IMR-90 (cell line): ENCODE data around the gene PIK3C2B. TPM values are rescaled to one million over a fixed set of nuclear protein-coding genes. Genes with fewer than 3 reads are reported as not detected.

Experiments
- ATAC-seq: fragments of 200-7000 bp; cut with Tn5 transposase; 2 replicates; pipeline ENCODE4 v1.9.1; 2020; ENCODE audit warnings: low read depth, mild to moderate bottlenecking, moderate library complexity
- BruUV-seq: library from RNA; stranded (reverse); fragments of 400-500 nt; replicated peaks from 2 replicates; lab custom pipeline; 2021; lab: Mats Ljungman, UMichigan
- CTCF ChIA-PET: fragments of 300-600 bp; formaldehyde crosslinking; extraction: SDS; loops from one replicate; lab custom pipeline; 2021; ENCODE audit warnings: antibody characterized with exemption; lab: Yijun Ruan, JAX
- POLR2A ChIA-PET: fragments of 300-600 bp; sonication (Branson Sonifier 250); formaldehyde crosslinking; loops from one replicate; lab custom pipeline; 2022; ENCODE audit warnings: antibody characterized with exemption; ENCODE audit not compliant: unreplicated experiment; lab: Charles Lee
- DNase-seq: peaks from one replicate; pipeline ENCODE4 v3.0.0; 2013
- H2AFZ ChIP-seq: replicated peaks from 2 replicates; pipeline ENCODE3; 2013; ENCODE audit warnings: low read length, mild to moderate bottlenecking; ENCODE audit not compliant: poor library complexity
- H2AK5ac ChIP-seq: 2 replicates; pipeline ENCODE4 v1.6.1; 2013; ENCODE audit warnings: low read depth, low read length, inconsistent platforms
- H2AK9ac ChIP-seq: replicated peaks from 2 replicates; pipeline ENCODE3; 2013; ENCODE audit warnings: mild to moderate bottlenecking, low read depth, low read length, moderate library complexity; ENCODE audit not compliant: poor library complexity
- H2BK120ac ChIP-seq: 2 replicates; pipeline ENCODE4 v1.6.1; 2013; ENCODE audit warnings: low read depth, low read length, inconsistent platforms
- H2BK15ac ChIP-seq: 3 replicates; pipeline ENCODE4 v1.6.1; 2013; ENCODE audit warnings: low read depth, low read length, inconsistent platforms
- H2BK20ac ChIP-seq: 2 replicates; pipeline ENCODE4 v1.6.1; 2013; ENCODE audit warnings: low read depth, mild to moderate bottlenecking, inconsistent platforms, low read length, moderate library complexity
- H2BK5ac ChIP-seq: 2 replicates; pipeline ENCODE4 v1.6.1; 2013; ENCODE audit warnings: mild to moderate bottlenecking, low read depth, low read length, inconsistent platforms; ENCODE audit not compliant: poor library complexity, severe bottlenecking
- H3K14ac ChIP-seq: replicated peaks from 2 replicates; pipeline ENCODE4 v1.6.1; 2013; ENCODE audit warnings: low read depth, low read length, inconsistent platforms
- H3K18ac ChIP-seq: 2 replicates; pipeline ENCODE4 v1.6.1; 2013; ENCODE audit warnings: low read depth, low read length, control low read depth
- H3K23ac ChIP-seq: 2 replicates; pipeline ENCODE4 v1.6.1; 2013; ENCODE audit warnings: low read depth, low read length, inconsistent platforms
- H3K27ac ChIP-seq: 2 replicates; pipeline ENCODE4 v1.5.1; 2013; ENCODE audit warnings: mild to moderate bottlenecking, control low read depth, low read length; ENCODE audit not compliant: insufficient read depth
- H3K27me3 ChIP-seq: 2 replicates; pipeline ENCODE4 v1.6.1; 2013; ENCODE audit warnings: low read length; ENCODE audit not compliant: control insufficient read depth, insufficient read depth
- H3K36me3 ChIP-seq: 2 replicates; pipeline ENCODE4 v1.6.1; 2013; ENCODE audit warnings: low read length, mixed read lengths; ENCODE audit not compliant: control insufficient read depth, insufficient read depth
- H3K4ac ChIP-seq: 2 replicates; pipeline ENCODE4 v1.6.1; 2013; ENCODE audit warnings: low read depth, low read length, inconsistent platforms
- H3K4me1 ChIP-seq: 2 replicates; pipeline ENCODE4 v1.6.1; 2013; ENCODE audit warnings: low read length, mixed read lengths; ENCODE audit not compliant: control insufficient read depth, insufficient read depth
- H3K4me2 ChIP-seq: 2 replicates; pipeline ENCODE4 v1.6.1; 2013; ENCODE audit warnings: low read depth, mild to moderate bottlenecking, control low read depth, low read length, moderate library complexity
- H3K4me3 ChIP-seq: 2 replicates; pipeline ENCODE4 v1.5.1; 2013; ENCODE audit warnings: low read depth, mild to moderate bottlenecking, control low read depth, low read length, moderate library complexity; ENCODE audit not compliant: insufficient read depth
- H3K56ac ChIP-seq: 2 replicates; pipeline ENCODE4 v1.6.1; 2013; ENCODE audit warnings: low read length, inconsistent platforms; ENCODE audit not compliant: insufficient read depth; ENCODE audit errors: extremely low read depth
- H3K79me1 ChIP-seq, 2 experiments: 2 replicates each; pipeline ENCODE4 v1.6.1; 2013; ENCODE audit warnings: low read length in 2 of 2, inconsistent platforms in 1 of 2, low read depth in 1 of 2
- H3K9ac ChIP-seq: 2 replicates; pipeline ENCODE4 v1.6.1; 2013; ENCODE audit warnings: low read depth, low read length, control low read depth
- H3K9me1 ChIP-seq: 2 replicates; pipeline ENCODE4 v1.6.1; 2013; ENCODE audit warnings: low read length, inconsistent platforms; ENCODE audit not compliant: insufficient read depth
- H3K9me3 ChIP-seq: 2 replicates; pipeline ENCODE4 v1.6.1; 2013; ENCODE audit warnings: low read length; ENCODE audit not compliant: control insufficient read depth, insufficient read depth
- H4K20me1 ChIP-seq: 2 replicates; pipeline ENCODE4 v1.6.1; 2013; ENCODE audit warnings: low read length, inconsistent platforms; ENCODE audit not compliant: insufficient read depth
- H4K5ac ChIP-seq: 2 replicates; pipeline ENCODE4 v1.6.1; 2013; ENCODE audit warnings: mild to moderate bottlenecking, low read depth, low read length, control low read depth
- H4K8ac ChIP-seq, 2 experiments: 2 replicates each; pipeline ENCODE4 v1.6.1; 2013; ENCODE audit warnings: low read depth in 2 of 2, low read length in 2 of 2, control low read depth in 1 of 2, inconsistent platforms in 1 of 2
- H4K91ac ChIP-seq: 2 replicates; pipeline ENCODE4 v1.6.1; 2013; ENCODE audit warnings: low read depth, low read length, inconsistent platforms; ENCODE audit not compliant: insufficient read depth
- BHLHE40 ChIP-seq: fragments of 150-350 bp; IDR thresholded peaks from 2 replicates; pipeline ENCODE4 v1.6.1; 2016; ENCODE audit warnings: mild to moderate bottlenecking, low read depth, low read length
- CEBPB ChIP-seq: IDR thresholded peaks from 2 replicates; pipeline ENCODE4 v1.6.1; 2012; ENCODE audit warnings: low read depth, low read length, improper control_type of control experiment
- CHD1 ChIP-seq: IDR thresholded peaks from 2 replicates; pipeline ENCODE4 v1.6.1; 2012; ENCODE audit warnings: low read depth, low read length, improper control_type of control experiment
- CTCF ChIP-seq: conservative IDR thresholded peaks from 2 replicates; pipeline ENCODE4 v1.5.1; 2012; ENCODE audit warnings: mild to moderate bottlenecking, low read depth, low read length, improper control_type of control experiment
- ELK1 ChIP-seq: fragments of 150-350 bp; IDR thresholded peaks from 2 replicates; pipeline ENCODE4 v1.6.1; 2016; ENCODE audit warnings: low read depth, mild to moderate bottlenecking, low read length, moderate library complexity, borderline replicate concordance
- FOS ChIP-seq: fragments of 150-350 bp; IDR thresholded peaks from 2 replicates; pipeline ENCODE4 v1.6.1; 2016; ENCODE audit warnings: low read depth, low read length
- MAFK ChIP-seq: IDR thresholded peaks from 2 replicates; pipeline ENCODE4 v1.6.1; 2012; ENCODE audit warnings: low read depth, low read length, improper control_type of control experiment
- MAZ ChIP-seq: IDR thresholded peaks from 2 replicates; pipeline ENCODE4 v1.6.1; 2012; ENCODE audit warnings: low read depth, mild to moderate bottlenecking, low read length, improper control_type of control experiment, moderate library complexity, borderline replicate concordance
- MXI1 ChIP-seq: IDR thresholded peaks from 2 replicates; pipeline ENCODE4 v1.6.1; 2012; ENCODE audit warnings: low read depth, mild to moderate bottlenecking, low read length, moderate library complexity, borderline replicate concordance
- NFE2L2 ChIP-seq: fragments of 150-350 bp; IDR thresholded peaks from 2 replicates; pipeline ENCODE4 v1.6.1; 2016; ENCODE audit warnings: low read depth, mild to moderate bottlenecking, low read length
- POLR2A ChIP-seq: IDR thresholded peaks from 2 replicates; pipeline ENCODE4 v1.6.1; 2012; ENCODE audit warnings: mild to moderate bottlenecking, low read depth, low read length
- RAD21 ChIP-seq: IDR thresholded peaks from 2 replicates; pipeline ENCODE4 v1.6.1; 2012; ENCODE audit warnings: low read length, improper control_type of control experiment
- RFX5 ChIP-seq: IDR thresholded peaks from 2 replicates; pipeline ENCODE4 v1.8.0; 2012; ENCODE audit warnings: low read depth, mild to moderate bottlenecking, low read length, moderate library complexity
- SMC3 ChIP-seq: fragments of 150-350 bp; IDR thresholded peaks from 2 replicates; pipeline ENCODE4 v1.6.1; 2016; ENCODE audit warnings: low read depth, mild to moderate bottlenecking, antibody characterized with exemption, low read length, moderate library complexity
- WGBS, 2 experiments: methylation state at CpG; one replicate each; pipeline versions ENCODE4 v1.1.5 to v1.1.7; 2013; ENCODE audit warnings: missing lambda C conversion rate in 2 of 2; ENCODE audit not compliant: insufficient read length in 1 of 2; ENCODE audit errors: extremely low coverage in 2 of 2; 5-methylcytosine and 5-hydroxymethylcytosine counted together
- dilution Hi-C: fragments of 300-500 bp; cut with HindIII; formaldehyde crosslinking; loops from one replicate; pipeline ENCODE4 v1.14.3; 2018; ENCODE audit warnings: low sequenced_read_pairs; ENCODE audit not compliant: unreplicated experiment
- in situ Hi-C: fragments of 300-500 bp; cut with MboI; formaldehyde crosslinking; loops from 3 replicates; pipeline ENCODE4 v1.14.3; 2019; ENCODE audit warnings: low sequenced_read_pairs, inconsistent platforms, mixed read lengths
- intact Hi-C: fragments of 100-400 bp; cut with micrococcal nuclease; formaldehyde crosslinking; loops from 2 replicates; pipeline ENCODE4 v1.10.0; 2022
- polyA plus RNA-seq, 3 experiments: library from polyadenylated mRNA; depleted of rRNA; stranded (reverse); fragments of >200 nt; gene quantifications; 2 replicates each; pipeline ENCODE4 v1.2.3, GENCODE V29; 2012; ENCODE audit warnings: low replicate concordance in 1 of 3
- total RNA-seq: library from RNA; depleted of rRNA; stranded (reverse); fragments of >200 nt; gene quantifications from 2 replicates; pipeline ENCODE4 v1.2.3, GENCODE V29; 2012
- TF ChIP-seq, protein P1 (sequence below): fragments of 150-350 bp; IDR thresholded peaks from 2 replicates; pipeline ENCODE4 v1.6.1; 2017; ENCODE audit warnings: mild to moderate bottlenecking, antibody characterized with exemption, low read length, low read depth

PIK3C2B gene
- total and polyA plus RNA-seq, 2 of the 4 experiments (the other 2 are of a cell fraction), result 1.1 to 2.9 TPM

DNA sequence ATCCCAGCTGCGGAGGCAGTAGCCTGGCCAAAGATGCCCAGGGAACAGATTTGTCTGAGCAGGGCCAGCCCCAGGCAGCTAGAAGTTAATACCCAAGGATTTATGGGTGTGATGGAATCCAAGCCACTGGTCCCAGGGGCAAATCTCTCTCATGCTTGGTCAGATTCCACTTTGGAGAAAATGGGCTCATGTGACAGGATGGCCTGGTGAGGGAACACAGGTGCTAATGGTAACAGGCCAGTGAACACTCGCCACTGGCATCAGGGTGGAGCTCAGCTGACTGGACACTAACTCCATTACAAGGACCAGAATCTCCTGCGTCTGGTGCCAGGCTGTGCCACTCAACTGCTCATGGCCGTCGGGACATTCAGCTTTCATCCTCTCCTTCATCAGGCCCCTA lies 33.6 kb upstream of the PIK3C2B start:
- no peak for ATAC-seq
- POLR2A ChIA-PET, result no interaction called here

More for the DNA sequence above, 33.6 kb upstream of the PIK3C2B start:
- Histone ChIP-seq H3K27ac (no peak overlapping the region), H2AFZ (no peak overlapping the region), H3K4me2 (no peak overlapping the region), H3K9me3 (peaks cover 6% of the 10 kb centered on the region; the same call in 1 of the 2 replicates), H2BK20ac (no peak overlapping the region), H3K23ac (no peak overlapping the region), H4K20me1 (peaks cover 16% of the 10 kb centered on the region), H3K9me1 (no peaks in the 10 kb centered on the region), H3K14ac (no peak overlapping the region), H2BK5ac (no peak overlapping the region), H4K5ac (no peak overlapping the region), H3K56ac (no peak overlapping the region), H3K4ac (no peak overlapping the region), H3K9ac (no peak overlapping the region), H3K79me1 (peaks cover 19 to 38% of the 10 kb centered on the region in 2 experiments), H3K36me3 (peaks cover 48% of the 10 kb centered on the region), H2AK5ac (no peak overlapping the region), H4K91ac (no peak overlapping the region), H3K4me1 (no peaks in the 10 kb centered on the region), H3K27me3 (no peaks in the 10 kb centered on the region), H2AK9ac (no peak overlapping the region), H4K8ac (no peak overlapping the region), H3K4me3 (no peak overlapping the region), H3K18ac (no peak overlapping the region), H2BK120ac (no peak overlapping the region), H2BK15ac (no peak overlapping the region)
- intact Hi-C loops, result no loop called here
- dilution Hi-C loops, result no loop called here
- WGBS, 2 experiments, result no CpG with 5 or more reads among the region's 5 CpGs
- CTCF ChIA-PET, result no interaction called here
- in situ Hi-C loops, result no loop called here
- TF ChIP-seq SMC3, result no peak
- no peak for TF ChIP-seq ELK1
- TF ChIP-seq, protein P1, sequence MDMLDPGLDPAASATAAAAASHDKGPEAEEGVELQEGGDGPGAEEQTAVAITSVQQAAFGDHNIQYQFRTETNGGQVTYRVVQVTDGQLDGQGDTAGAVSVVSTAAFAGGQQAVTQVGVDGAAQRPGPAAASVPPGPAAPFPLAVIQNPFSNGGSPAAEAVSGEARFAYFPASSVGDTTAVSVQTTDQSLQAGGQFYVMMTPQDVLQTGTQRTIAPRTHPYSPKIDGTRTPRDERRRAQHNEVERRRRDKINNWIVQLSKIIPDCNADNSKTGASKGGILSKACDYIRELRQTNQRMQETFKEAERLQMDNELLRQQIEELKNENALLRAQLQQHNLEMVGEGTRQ, result no peak
- TF ChIP-seq RFX5, result no peak
- no peak for TF ChIP-seq MAFK
- no peak for TF ChIP-seq BHLHE40
- no peak for TF ChIP-seq NFE2L2
- no peak for TF ChIP-seq CTCF
- no peak for TF ChIP-seq CHD1
- no peak for TF ChIP-seq RAD21
- TF ChIP-seq POLR2A, result no peak
- no peak for TF ChIP-seq MXI1
- no peak for TF ChIP-seq CEBPB
- TF ChIP-seq MAZ, result no peak
- no peak for TF ChIP-seq FOS
- no peak for DNase-seq
- BruUV-seq, result no TSS peak
